Measurements from ENCODE around the gene LINGO1. TPM values are rescaled to one million over a fixed set of nuclear protein-coding genes. Genes with fewer than 3 reads are reported as not detected.

The LINGO1 gene
- total and polyA plus RNA-seq, 9 of the 15 experiments (the other 6 are each of a cell fraction or from before 2014, with no cell fraction given) = 0.07 to 15.3 (median 2.1) TPM

GRCh38 chr15:77599899-77600298 lies 32.8 kb downstream of the LINGO1 start (continued):
- TF ChIP-seq THRB (CRISPR knock-in tag; conservative IDR thresholded peaks at IDR 0.05) (no peak), ZC3H11A (IDR thresholded peaks at IDR 0.05; ENCODE audit: low read depth, low read length) (no peak), MCM2 (IDR thresholded peaks at IDR 0.05; ENCODE audit: low read depth) (no peak), FUS (optimal IDR thresholded peaks at IDR 0.05; ENCODE audit: low read depth, low read length) (no peak), SREBF1 (IDR thresholded peaks at IDR 0.05; ENCODE audit: borderline replicate concordance, low read depth, low read length) (no peak), SMC3 (conservative IDR thresholded peaks at IDR 0.05; ENCODE audit: insufficient read depth, low read depth, low read length) (no peak), LCOR (CRISPR knock-in tag; IDR thresholded peaks at IDR 0.05) (no peak), CBX5 (IDR thresholded peaks at IDR 0.05; ENCODE audit: borderline replicate concordance, low read depth) (no peak), NR2F6 (CRISPR knock-in tag; IDR thresholded peaks at IDR 0.05) (no peak), ZNF140 (CRISPR knock-in tag; IDR thresholded peaks at IDR 0.05) (no peak), THRA (IDR thresholded peaks at IDR 0.05) (no peak), SOX6 (IDR thresholded peaks at IDR 0.05) (no peak), ZNF217 (CRISPR knock-in tag; IDR thresholded peaks at IDR 0.05) (no peak), ZNF212 (CRISPR knock-in tag; IDR thresholded peaks at IDR 0.05) (no peak), C11orf30 (IDR thresholded peaks at IDR 0.05; ENCODE audit: low read depth) (no peak), BACH1 (tag; IDR thresholded peaks at IDR 0.05) (no peak)
- TF ChIP-seq, protein P1, sequence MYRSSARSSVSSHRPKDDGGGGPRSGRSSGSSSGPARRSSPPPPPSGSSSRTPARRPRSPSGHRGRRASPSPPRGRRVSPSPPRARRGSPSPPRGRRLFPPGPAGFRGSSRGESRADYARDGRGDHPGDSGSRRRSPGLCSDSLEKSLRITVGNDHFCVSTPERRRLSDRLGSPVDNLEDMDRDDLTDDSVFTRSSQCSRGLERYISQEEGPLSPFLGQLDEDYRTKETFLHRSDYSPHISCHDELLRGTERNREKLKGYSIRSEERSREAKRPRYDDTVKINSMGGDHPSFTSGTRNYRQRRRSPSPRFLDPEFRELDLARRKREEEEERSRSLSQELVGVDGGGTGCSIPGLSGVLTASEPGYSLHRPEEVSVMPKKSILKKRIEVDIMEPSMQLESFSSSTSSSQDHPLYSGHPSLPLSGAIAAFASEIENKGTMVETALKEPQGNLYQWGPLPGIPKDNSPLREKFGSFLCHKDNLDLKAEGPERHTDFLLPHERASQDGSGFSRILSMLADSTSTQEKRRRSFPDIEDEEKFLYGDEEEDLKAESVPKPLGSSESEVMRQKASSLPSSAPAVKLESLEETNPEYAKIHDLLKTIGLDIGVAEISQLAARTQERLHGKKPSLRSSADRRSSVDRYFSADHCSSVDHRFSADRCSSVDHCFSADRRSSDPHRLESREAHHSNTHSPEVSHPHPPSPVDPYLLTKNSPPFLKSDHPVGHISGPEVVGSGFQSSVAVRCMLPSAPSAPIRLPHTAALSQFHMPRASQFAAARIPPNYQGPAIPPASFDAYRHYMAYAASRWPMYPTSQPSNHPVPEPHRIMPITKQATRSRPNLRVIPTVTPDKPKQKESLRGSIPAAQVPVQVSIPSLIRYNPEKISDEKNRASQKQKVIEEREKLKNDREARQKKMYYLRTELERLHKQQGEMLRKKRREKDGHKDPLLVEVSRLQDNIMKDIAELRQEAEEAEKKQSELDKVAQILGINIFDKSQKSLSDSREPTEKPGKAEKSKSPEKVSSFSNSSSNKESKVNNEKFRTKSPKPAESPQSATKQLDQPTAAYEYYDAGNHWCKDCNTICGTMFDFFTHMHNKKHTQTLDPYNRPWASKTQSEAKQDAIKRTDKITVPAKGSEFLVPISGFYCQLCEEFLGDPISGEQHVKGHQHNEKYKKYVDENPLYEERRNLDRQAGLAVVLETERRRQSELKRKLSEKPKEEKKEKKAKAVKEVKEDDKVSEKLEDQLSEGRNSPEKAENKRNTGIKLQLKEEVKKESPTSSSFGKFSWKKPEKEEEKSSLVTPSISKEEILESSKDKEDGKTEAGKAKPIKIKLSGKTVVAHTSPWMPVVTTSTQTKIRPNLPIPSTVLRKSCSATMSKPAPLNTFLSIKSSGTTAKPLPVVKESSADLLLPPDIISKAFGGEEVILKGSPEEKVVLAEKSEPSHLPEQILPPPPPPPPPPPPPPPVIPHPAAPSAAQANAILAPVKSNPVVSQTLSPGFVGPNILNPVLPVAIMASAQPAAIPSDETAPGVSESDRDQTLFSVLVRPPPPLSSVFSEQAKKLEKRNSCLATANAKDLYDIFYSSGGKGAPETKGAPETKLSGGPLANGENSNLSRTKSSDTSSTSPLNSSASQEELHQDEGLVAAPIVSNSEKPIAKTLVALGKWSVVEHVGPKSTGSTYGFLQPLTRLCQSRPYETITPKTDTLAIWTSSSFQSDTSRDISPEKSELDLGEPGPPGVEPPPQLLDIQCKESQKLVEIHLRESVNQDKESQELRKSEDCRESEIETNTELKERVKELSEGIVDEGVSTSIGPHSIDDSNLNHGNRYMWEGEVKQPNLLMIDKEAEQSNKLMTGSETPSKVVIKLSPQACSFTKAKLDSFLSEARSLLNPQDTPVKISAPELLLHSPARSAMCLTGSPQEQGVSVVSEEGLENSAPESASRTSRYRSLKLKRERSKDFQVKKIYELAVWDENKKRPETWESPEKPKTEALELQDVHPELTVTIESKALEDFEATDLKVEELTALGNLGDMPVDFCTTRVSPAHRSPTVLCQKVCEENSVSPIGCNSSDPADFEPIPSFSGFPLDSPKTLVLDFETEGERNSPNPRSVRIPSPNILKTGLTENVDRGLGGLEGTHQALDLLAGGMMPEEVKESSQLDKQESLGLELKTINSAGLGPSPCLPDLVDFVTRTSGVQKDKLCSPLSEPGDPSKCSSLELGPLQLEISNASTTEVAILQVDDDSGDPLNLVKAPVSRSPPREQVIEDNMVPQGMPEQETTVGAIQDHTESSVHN (IDR thresholded peaks at IDR 0.05; ENCODE audit: borderline replicate concordance in 1 of 2, low read depth in 1 of 2) = no peak
- TF ChIP-seq, protein P2, sequence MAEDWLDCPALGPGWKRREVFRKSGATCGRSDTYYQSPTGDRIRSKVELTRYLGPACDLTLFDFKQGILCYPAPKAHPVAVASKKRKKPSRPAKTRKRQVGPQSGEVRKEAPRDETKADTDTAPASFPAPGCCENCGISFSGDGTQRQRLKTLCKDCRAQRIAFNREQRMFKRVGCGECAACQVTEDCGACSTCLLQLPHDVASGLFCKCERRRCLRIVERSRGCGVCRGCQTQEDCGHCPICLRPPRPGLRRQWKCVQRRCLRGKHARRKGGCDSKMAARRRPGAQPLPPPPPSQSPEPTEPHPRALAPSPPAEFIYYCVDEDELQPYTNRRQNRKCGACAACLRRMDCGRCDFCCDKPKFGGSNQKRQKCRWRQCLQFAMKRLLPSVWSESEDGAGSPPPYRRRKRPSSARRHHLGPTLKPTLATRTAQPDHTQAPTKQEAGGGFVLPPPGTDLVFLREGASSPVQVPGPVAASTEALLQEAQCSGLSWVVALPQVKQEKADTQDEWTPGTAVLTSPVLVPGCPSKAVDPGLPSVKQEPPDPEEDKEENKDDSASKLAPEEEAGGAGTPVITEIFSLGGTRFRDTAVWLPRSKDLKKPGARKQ (CRISPR knock-in tag; IDR thresholded peaks at IDR 0.05) = no peak
